Kidney epithelial cell (primary cell): Measurements from ENCODE around the gene CPNE2. TPM values are rescaled to one million over a fixed set of nuclear protein-coding genes. Genes with fewer than 3 reads are reported as not detected.

Source experiments
- DNase-seq: peaks from one replicate; pipeline ENCODE4 v3.0.0-alpha.2; 2010; ENCODE audit warnings: low read depth
- H3K27me3 ChIP-seq: 2 replicates; pipeline ENCODE4 v1.6.0; 2011; ENCODE audit warnings: low read length; ENCODE audit not compliant: control insufficient read depth, insufficient read depth
- H3K36me3 ChIP-seq: 2 replicates; pipeline ENCODE4 v1.5.1; 2011; ENCODE audit warnings: low read length; ENCODE audit not compliant: control insufficient read depth, insufficient read depth
- H3K4me3 ChIP-seq: 2 replicates; pipeline ENCODE4 v1.5.1; 2011; ENCODE audit warnings: low read depth, mild to moderate bottlenecking, control low read depth, low read length
- total RNA-seq: library from RNA; depleted of rRNA; stranded (reverse); fragments of >200 nt; gene quantifications from 2 replicates; pipeline ENCODE4 v1.2.3, GENCODE V29; 2015
- TF ChIP-seq, protein P1 (sequence below): IDR thresholded peaks from 2 replicates; pipeline ENCODE4 v1.5.1; 2011; ENCODE audit warnings: mild to moderate bottlenecking, moderate library complexity, low read length, control low read depth, inconsistent platforms; ENCODE audit not compliant: insufficient read depth, poor library complexity, severe bottlenecking

The CPNE2 gene
- total RNA-seq, 1 donor from 2014 or later: 24.3 TPM

DNA sequence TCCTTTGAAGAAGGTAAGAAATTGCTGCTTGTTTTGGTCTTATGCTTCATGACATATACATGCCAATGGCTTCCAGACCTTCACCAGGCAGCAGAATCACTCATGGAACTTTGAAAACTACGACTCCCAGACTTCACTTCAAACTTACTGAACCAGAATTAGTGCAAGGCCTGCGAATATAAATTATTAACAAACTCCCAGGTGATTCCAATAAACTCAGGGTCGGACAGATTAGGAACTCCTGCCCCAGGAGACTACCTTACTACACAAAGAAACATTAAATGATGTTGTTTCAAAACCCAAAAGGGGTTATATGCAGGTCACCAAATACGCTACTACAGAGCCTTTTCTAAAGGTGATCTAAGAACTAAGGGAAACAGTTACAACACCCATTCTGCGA is 73.1 kb downstream of the CPNE2 start:
- no peaks in the 10 kb centered on the region for H3K27me3 ChIP-seq
- H3K4me3 ChIP-seq: no peak overlapping the region
- H3K36me3 ChIP-seq: peaks cover 2% of the 10 kb centered on the region
- no peak for DNase-seq
- TF ChIP-seq, protein P1, sequence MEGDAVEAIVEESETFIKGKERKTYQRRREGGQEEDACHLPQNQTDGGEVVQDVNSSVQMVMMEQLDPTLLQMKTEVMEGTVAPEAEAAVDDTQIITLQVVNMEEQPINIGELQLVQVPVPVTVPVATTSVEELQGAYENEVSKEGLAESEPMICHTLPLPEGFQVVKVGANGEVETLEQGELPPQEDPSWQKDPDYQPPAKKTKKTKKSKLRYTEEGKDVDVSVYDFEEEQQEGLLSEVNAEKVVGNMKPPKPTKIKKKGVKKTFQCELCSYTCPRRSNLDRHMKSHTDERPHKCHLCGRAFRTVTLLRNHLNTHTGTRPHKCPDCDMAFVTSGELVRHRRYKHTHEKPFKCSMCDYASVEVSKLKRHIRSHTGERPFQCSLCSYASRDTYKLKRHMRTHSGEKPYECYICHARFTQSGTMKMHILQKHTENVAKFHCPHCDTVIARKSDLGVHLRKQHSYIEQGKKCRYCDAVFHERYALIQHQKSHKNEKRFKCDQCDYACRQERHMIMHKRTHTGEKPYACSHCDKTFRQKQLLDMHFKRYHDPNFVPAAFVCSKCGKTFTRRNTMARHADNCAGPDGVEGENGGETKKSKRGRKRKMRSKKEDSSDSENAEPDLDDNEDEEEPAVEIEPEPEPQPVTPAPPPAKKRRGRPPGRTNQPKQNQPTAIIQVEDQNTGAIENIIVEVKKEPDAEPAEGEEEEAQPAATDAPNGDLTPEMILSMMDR: no peak

DNA sequence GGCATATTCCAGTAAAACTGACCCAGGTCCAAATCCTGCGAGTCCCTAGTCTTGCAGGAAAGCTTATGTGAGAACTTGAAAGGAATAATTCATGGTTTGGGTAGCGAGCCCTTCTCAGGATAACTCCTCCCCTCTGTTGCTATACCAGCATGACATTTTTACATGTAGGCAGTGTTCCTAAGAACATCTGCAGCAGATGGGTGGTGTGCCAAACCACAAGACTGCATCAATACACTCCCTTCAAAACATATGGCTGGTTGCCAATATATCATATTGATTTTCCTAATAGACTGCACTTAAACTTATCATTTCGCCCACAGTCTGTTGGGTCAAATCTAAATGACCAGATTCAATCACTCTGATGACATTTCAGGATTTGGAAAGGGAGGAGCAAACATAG is 73.6 kb downstream of the CPNE2 start:
- Histone ChIP-seq H3K36me3 (peaks cover 2% of the 10 kb centered on the region), H3K4me3 (no peak overlapping the region), H3K27me3 (no peaks in the 10 kb centered on the region)
- no peak for DNase-seq
- TF ChIP-seq, protein P1: no peak

DNA sequence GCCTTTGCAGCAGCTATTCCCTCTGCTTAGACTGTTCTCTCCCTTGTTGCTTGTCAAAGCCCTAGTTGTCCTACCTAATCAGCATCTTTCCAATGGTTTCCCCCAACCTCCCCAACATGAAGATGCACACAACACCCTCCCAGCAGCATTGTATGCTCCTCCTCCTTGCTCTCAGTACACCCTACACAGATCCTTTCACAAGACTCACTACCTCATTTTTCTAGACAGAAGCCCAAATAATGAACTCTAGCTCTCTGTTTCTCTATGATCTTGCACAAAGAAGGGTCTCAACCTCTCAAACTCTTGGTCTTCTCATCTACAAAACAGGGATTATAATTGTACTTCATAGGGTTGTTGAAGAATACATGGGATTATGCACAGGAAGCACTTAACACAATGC is 74.1 kb downstream of the CPNE2 start:
- no peaks in the 10 kb centered on the region for H3K27me3 ChIP-seq

DNA sequence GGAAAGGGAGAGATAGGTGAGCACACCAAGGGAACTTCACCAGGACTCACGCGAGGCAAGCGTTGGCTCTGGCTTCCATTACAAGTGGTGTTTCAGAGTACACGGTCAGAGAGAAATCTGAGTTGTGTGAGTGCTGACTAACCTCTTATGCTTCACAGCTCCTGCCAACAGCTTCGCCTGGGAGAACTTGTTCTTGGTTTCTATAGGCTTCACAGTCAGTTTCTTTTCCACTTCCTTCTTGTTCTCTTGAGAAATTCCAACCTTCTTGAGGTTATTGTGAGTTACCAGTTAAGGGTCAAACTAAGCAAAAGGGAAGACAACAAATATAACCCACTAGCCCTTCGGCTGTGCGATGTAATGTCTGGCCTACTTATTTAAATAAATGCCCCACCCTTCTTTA is 74.6 kb downstream of the CPNE2 start:
- H3K4me3 ChIP-seq: no peak overlapping the region
- TF ChIP-seq, protein P1: no peak
- peak; percentile 35 for DNase-seq
- peaks cover 2% of the 10 kb centered on the region for H3K36me3 ChIP-seq
- H3K27me3 ChIP-seq: no peaks in the 10 kb centered on the region

More for the DNA sequence above, 74.1 kb downstream of the CPNE2 start:
- Histone ChIP-seq H3K36me3 (peaks cover 2% of the 10 kb centered on the region), H3K4me3 (no peak overlapping the region)
- no peak for DNase-seq
- TF ChIP-seq, protein P1: no peak

DNA sequence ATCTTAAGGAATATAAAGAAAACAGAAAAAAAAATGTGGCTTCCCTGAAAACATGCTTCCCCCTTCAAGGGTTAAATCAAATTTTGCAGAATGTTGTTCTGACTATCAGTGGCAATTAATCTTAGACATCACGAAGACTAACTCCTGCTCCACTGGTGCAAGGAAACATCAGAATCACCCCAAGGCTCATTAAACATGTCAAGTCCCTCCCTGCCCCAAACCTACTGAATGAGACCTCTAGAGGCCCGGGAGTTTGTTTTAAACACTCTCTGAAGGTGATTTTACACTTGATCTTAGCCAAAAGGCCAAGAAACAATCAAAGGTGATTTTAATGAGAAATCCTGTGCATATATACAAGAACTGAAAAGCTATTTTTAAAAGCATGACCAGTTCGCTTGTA is 75.2 kb downstream of the CPNE2 start:
- TF ChIP-seq, protein P1: no peak
- H3K36me3 ChIP-seq: peaks cover 2% of the 10 kb centered on the region
- H3K4me3 ChIP-seq: no peak overlapping the region
- H3K27me3 ChIP-seq: no peaks in the 10 kb centered on the region
- DNase-seq: no peak

DNA sequence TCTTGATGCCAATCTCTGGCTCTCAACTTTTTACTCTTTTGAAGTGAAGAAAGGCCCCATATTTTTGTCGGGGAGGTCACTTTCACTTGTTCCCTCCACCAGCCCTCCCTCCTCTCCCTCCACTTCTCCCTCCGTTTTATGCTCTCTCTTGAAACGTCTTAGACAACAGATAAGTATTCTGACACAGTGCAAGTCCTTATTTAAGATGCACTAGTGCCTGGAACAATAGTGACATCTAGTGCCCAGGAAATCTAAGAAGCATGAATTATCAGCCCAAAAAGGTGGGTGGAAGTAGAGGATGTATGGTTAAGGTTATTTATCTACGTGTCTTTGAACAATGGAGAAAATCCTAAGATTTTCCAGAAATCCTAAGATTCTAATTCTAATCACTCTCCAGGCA is 75.6 kb downstream of the CPNE2 start:
- DNase-seq: peak; percentile 37
- TF ChIP-seq, protein P1: peak; percentile 65
- Histone ChIP-seq H3K4me3 (no peak overlapping the region), H3K36me3 (peaks cover 2% of the 10 kb centered on the region), H3K27me3 (no peaks in the 10 kb centered on the region)
